ENCODE results near the gene PIK3R1. TPM values are rescaled to one million over a fixed set of nuclear protein-coding genes. Genes with fewer than 3 reads are reported as not detected.

PIK3R1 gene
- polyA plus RNA-seq, 1 experiment: 7.6 TPM

DNA sequence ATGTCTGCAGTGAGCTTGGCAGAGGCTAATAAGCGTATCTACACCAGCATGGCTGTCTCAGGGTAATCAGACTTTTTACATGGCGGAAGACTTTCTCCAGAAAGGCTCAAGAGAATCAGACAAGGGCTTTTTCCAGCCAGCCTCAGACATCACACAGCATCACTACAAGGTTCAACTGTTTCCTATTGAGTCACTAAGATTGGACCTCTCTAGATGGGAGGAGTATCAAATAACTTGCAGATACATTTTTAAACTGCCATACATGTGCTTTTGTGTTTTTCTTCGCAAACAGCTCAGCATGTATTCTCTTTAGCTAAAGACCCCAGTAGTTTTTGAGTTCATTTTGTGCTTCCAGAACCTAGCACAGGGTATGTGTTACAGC is 22.9 kb upstream of the PIK3R1 start:
- no peak for DNase-seq (ENCODE audit: low read depth, low spot score)
- Histone ChIP-seq H3K27ac (ENCODE audit: low read depth, low read length) (no peak overlapping the region), H3K9me3 (ENCODE audit: control insufficient read depth, insufficient read depth, low read length) (no peaks in the 10 kb centered on the region), H3K27me3 (ENCODE audit: control insufficient read depth, insufficient read depth, low read length) (no peaks in the 10 kb centered on the region), H3K4me3 (ENCODE audit: low read depth, low read length) (no peak overlapping the region)
- ChIA-PET CTCF (interaction anchor here (1.3 kb wide), 1 partner anchor 21 kb away, joined by 3 read pairs; no protein-coding TSS in a partner anchor), POLR2A (no interaction called here)
- TF ChIP-seq, protein P1, sequence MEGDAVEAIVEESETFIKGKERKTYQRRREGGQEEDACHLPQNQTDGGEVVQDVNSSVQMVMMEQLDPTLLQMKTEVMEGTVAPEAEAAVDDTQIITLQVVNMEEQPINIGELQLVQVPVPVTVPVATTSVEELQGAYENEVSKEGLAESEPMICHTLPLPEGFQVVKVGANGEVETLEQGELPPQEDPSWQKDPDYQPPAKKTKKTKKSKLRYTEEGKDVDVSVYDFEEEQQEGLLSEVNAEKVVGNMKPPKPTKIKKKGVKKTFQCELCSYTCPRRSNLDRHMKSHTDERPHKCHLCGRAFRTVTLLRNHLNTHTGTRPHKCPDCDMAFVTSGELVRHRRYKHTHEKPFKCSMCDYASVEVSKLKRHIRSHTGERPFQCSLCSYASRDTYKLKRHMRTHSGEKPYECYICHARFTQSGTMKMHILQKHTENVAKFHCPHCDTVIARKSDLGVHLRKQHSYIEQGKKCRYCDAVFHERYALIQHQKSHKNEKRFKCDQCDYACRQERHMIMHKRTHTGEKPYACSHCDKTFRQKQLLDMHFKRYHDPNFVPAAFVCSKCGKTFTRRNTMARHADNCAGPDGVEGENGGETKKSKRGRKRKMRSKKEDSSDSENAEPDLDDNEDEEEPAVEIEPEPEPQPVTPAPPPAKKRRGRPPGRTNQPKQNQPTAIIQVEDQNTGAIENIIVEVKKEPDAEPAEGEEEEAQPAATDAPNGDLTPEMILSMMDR (IDR thresholded peaks at IDR 0.05; ENCODE audit: low read depth, low read length): no peak

GRCh38 chr5:68193481-68194036 is 22.0 kb upstream of the PIK3R1 start:
- no peak overlapping the region for H3K27ac ChIP-seq (ENCODE audit: low read depth, low read length)
- no peaks in the 10 kb centered on the region for H3K9me3 ChIP-seq (ENCODE audit: control insufficient read depth, insufficient read depth, low read length)
- TF ChIP-seq, protein P1 (IDR thresholded peaks at IDR 0.05; ENCODE audit: low read depth, low read length): no peak
- H3K27me3 ChIP-seq (ENCODE audit: control insufficient read depth, insufficient read depth, low read length): no peaks in the 10 kb centered on the region
- DNase-seq (ENCODE audit: low read depth, low spot score): no peak
- ChIA-PET POLR2A (no interaction called here), CTCF (no interaction called here)
- no peak overlapping the region for H3K4me3 ChIP-seq (ENCODE audit: low read depth, low read length)

GRCh38 chr5:68194386-68194785 is 21.2 kb upstream of the PIK3R1 start:
- H3K27me3 ChIP-seq (ENCODE audit: control insufficient read depth, insufficient read depth, low read length): no peaks in the 10 kb centered on the region
- TF ChIP-seq, protein P1 (IDR thresholded peaks at IDR 0.05; ENCODE audit: low read depth, low read length): no peak
- no peaks in the 10 kb centered on the region for H3K9me3 ChIP-seq (ENCODE audit: control insufficient read depth, insufficient read depth, low read length)
- no peak overlapping the region for H3K4me3 ChIP-seq (ENCODE audit: low read depth, low read length)
- POLR2A ChIA-PET: no interaction called here
- DNase-seq (ENCODE audit: low read depth, low spot score): no peak
- CTCF ChIA-PET: interaction anchor here (1.1 kb wide), 1 partner anchor 20 kb away, joined by 3 read pairs; no protein-coding TSS in a partner anchor
- H3K27ac ChIP-seq (ENCODE audit: low read depth, low read length): no peak overlapping the region

- TF ChIP-seq, protein P1 (IDR thresholded peaks at IDR 0.05; ENCODE audit: low read depth, low read length): no peak
- H3K9me3 ChIP-seq (ENCODE audit: control insufficient read depth, insufficient read depth, low read length): no peaks in the 10 kb centered on the region
- no peak overlapping the region for H3K27ac ChIP-seq (ENCODE audit: low read depth, low read length)
- no peak overlapping the region for H3K4me3 ChIP-seq (ENCODE audit: low read depth, low read length)
- no peaks in the 10 kb centered on the region for H3K27me3 ChIP-seq (ENCODE audit: control insufficient read depth, insufficient read depth, low read length)
- CTCF ChIA-PET: interaction anchor here (1.1 kb wide), 1 partner anchor 19 kb away, joined by 3 read pairs; no protein-coding TSS in a partner anchor
- DNase-seq (ENCODE audit: low read depth, low spot score): no peak
- POLR2A ChIA-PET: no interaction called here
Measured at GRCh38 chr5:68195137-68195536, 20.4 kb upstream of the PIK3R1 start.

GRCh38 chr5:68196876-68197275 is 18.7 kb upstream of the PIK3R1 start:
- TF ChIP-seq, protein P1 (IDR thresholded peaks at IDR 0.05; ENCODE audit: low read depth, low read length): no peak
- CTCF ChIA-PET: no interaction called here

More at GRCh38 chr5:68196876-68197275, 18.7 kb upstream of the PIK3R1 start:
- H3K9me3 ChIP-seq (ENCODE audit: control insufficient read depth, insufficient read depth, low read length): no peaks in the 10 kb centered on the region
- no peaks in the 10 kb centered on the region for H3K27me3 ChIP-seq (ENCODE audit: control insufficient read depth, insufficient read depth, low read length)
- no peak overlapping the region for H3K27ac ChIP-seq (ENCODE audit: low read depth, low read length)
- DNase-seq (ENCODE audit: low read depth, low spot score): no peak
- POLR2A ChIA-PET: interaction anchor here (0.7 kb wide), 1 partner anchor 898 kb away, joined by 5 read pairs; no protein-coding TSS in a partner anchor
- no peak overlapping the region for H3K4me3 ChIP-seq (ENCODE audit: low read depth, low read length)

Data from AG04450 (cell line).